ENCODE results near the gene ALPP.

Gene ALPP

GRCh38 chr2:232348936-232349335 is 29.6 kb upstream of the ALPP start:
- Histone ChIP-seq H3K9ac (ENCODE audit: low read length) (no peak overlapping the region), H3K4me2 (ENCODE audit: low read depth, low read length, poor library complexity, severe bottlenecking) (no peak overlapping the region), H3K9me3 (ENCODE audit: insufficient read depth, low read length) (no peaks in the 10 kb centered on the region), H3K4me3 (ENCODE audit: insufficient read depth, low read length, poor library complexity, severe bottlenecking) (no peak overlapping the region), H4K20me1 (ENCODE audit: low read depth, low read length) (no peaks in the 10 kb centered on the region), H2AFZ (ENCODE audit: low read depth, low read length, severe bottlenecking) (no peak overlapping the region), H3K27ac (ENCODE audit: low read depth, low read length) (no peak overlapping the region), H3K9me2 (replicated peaks; ENCODE audit: insufficient read depth, low read length) (no peaks in the 10 kb centered on the region), H3K79me2 (ENCODE audit: insufficient read depth, low read length) (no peaks in the 10 kb centered on the region), H3K27me3 (ENCODE audit: low read length) (no peaks in the 10 kb centered on the region), H3F3A (ENCODE audit: insufficient read depth) (no peaks in the 10 kb centered on the region), H3K36me3 (ENCODE audit: low read length) (no peaks in the 10 kb centered on the region)
- no peak for TF ChIP-seq EZH2phosphoT487 (conservative IDR thresholded peaks at IDR 0.05; ENCODE audit: low read length)
- no peak for TF ChIP-seq CTCF (IDR thresholded peaks at IDR 0.05; ENCODE audit: insufficient read depth, low read length, poor library complexity, severe bottlenecking)

DNA sequence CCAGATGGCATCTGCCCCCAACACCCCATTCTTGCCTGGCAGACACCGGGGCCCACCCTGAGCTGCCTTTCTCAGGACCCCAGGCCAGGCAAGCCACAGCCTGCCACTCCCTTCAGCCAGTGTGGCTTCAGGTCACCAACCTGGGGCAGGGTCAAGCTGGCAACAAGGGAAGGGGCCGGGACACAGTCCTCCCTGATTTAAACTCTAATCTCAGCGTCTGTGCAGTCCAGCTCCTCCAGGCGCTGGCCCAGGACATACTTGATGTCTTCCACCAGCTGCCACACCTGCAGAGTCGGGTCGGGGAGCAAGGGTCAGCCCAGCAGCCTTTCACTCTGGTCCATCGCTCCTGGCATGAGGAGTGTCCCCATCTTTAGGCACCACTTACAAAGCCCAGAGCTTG is 29.0 kb upstream of the ALPP start:
- H3F3A ChIP-seq (ENCODE audit: insufficient read depth) = no peaks in the 10 kb centered on the region
- no peak overlapping the region for H3K4me3 ChIP-seq (ENCODE audit: insufficient read depth, low read length, poor library complexity, severe bottlenecking)
- no peaks in the 10 kb centered on the region for H3K9me3 ChIP-seq (ENCODE audit: insufficient read depth, low read length)
- TF ChIP-seq CTCF (IDR thresholded peaks at IDR 0.05; ENCODE audit: insufficient read depth, low read length, poor library complexity, severe bottlenecking) = no peak
- no peak for TF ChIP-seq EZH2phosphoT487 (conservative IDR thresholded peaks at IDR 0.05; ENCODE audit: low read length)
- no peak overlapping the region for H2AFZ ChIP-seq (ENCODE audit: low read depth, low read length, severe bottlenecking)
- no peaks in the 10 kb centered on the region for H3K9me2 ChIP-seq (replicated peaks; ENCODE audit: insufficient read depth, low read length)
- no peak overlapping the region for H3K27ac ChIP-seq (ENCODE audit: low read depth, low read length)
- no peaks in the 10 kb centered on the region for H3K27me3 ChIP-seq (ENCODE audit: low read length)
- H3K79me2 ChIP-seq (ENCODE audit: insufficient read depth, low read length) = no peaks in the 10 kb centered on the region
- H3K4me2 ChIP-seq (ENCODE audit: low read depth, low read length, poor library complexity, severe bottlenecking) = no peak overlapping the region
- no peaks in the 10 kb centered on the region for H3K36me3 ChIP-seq (ENCODE audit: low read length)
- no peaks in the 10 kb centered on the region for H4K20me1 ChIP-seq (ENCODE audit: low read depth, low read length)
- H3K9ac ChIP-seq (ENCODE audit: low read length) = no peak overlapping the region

DNA sequence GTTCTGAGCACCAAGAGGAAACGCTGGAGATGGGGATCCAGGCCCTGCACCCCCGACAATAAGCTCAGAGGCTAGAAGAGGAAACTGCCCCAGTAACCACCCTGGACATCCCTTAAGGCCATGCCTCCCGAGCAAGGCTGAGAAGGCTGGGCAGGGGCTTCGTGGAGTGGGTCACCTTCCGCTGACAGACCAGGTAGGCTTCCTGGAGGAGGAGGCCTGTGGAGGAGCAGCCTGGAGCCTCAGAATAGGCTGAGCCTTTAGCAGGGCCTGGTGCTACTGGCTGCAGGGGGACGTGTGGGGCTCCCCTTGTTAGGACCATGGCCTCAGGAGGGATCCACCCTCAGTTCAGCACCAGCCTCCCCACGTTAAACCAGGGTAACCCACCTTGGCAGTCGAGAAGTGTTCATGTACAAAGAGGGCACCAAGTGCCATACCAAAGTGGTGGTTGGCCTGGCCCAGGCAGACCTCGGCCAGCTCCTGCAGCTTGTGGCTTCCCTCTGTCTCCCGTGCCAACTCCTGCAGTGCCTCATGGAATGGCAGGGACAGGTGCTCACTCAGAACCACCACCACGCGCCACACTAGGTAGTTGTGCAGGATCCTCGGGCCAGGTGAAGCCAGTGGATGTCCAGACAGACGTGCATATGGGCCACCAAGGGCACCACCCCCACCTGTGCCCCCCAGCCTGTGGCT is 28.5 kb upstream of the ALPP start:
- Histone ChIP-seq H3K79me2 (ENCODE audit: insufficient read depth, low read length) (no peaks in the 10 kb centered on the region), H4K20me1 (ENCODE audit: low read depth, low read length) (no peaks in the 10 kb centered on the region), H3K9me3 (ENCODE audit: insufficient read depth, low read length) (no peaks in the 10 kb centered on the region), H3K9me2 (replicated peaks; ENCODE audit: insufficient read depth, low read length) (no peaks in the 10 kb centered on the region), H2AFZ (ENCODE audit: low read depth, low read length, severe bottlenecking) (no peak overlapping the region), H3K9ac (ENCODE audit: low read length) (no peak overlapping the region), H3K27me3 (ENCODE audit: low read length) (no peaks in the 10 kb centered on the region), H3K27ac (ENCODE audit: low read depth, low read length) (no peak overlapping the region), H3K4me2 (ENCODE audit: low read depth, low read length, poor library complexity, severe bottlenecking) (no peak overlapping the region), H3K4me3 (ENCODE audit: insufficient read depth, low read length, poor library complexity, severe bottlenecking) (no peak overlapping the region), H3F3A (ENCODE audit: insufficient read depth) (no peaks in the 10 kb centered on the region), H3K36me3 (ENCODE audit: low read length) (no peaks in the 10 kb centered on the region)
- TF ChIP-seq EZH2phosphoT487 (conservative IDR thresholded peaks at IDR 0.05; ENCODE audit: low read length) (no peak), CTCF (IDR thresholded peaks at IDR 0.05; ENCODE audit: insufficient read depth, low read length, poor library complexity, severe bottlenecking) (no peak)

Data from SU-DHL-6 (cell line).